HG03097 (cell line): ENCODE measurements around the gene CREB3.

Experiments
- ATAC-seq: cut with Tn5 transposase; IDR thresholded peaks from one replicate; pipeline ENCODE4 v1.9.1; 2021; ENCODE audit not compliant: unreplicated experiment, low FRiP score

CREB3 gene

DNA sequence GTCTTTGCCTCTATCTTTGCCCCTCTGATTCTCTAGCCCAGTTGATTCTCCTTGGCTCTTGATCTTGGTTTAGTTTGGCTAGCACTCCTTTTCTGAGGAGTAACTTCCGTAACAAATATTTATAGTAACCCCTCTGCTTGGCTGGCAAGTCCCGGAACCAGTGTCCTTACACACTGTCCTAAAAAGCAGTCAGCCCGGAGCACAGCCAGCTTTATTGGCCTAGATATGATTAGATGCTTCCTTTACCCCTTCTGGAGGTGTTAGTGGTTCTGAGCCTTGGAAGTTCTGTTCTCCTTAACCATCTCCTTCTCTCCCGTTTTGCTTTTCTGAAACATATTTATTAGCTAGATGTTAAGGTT lies 38.6 kb downstream of the CREB3 start:
- ATAC-seq: no peak

DNA sequence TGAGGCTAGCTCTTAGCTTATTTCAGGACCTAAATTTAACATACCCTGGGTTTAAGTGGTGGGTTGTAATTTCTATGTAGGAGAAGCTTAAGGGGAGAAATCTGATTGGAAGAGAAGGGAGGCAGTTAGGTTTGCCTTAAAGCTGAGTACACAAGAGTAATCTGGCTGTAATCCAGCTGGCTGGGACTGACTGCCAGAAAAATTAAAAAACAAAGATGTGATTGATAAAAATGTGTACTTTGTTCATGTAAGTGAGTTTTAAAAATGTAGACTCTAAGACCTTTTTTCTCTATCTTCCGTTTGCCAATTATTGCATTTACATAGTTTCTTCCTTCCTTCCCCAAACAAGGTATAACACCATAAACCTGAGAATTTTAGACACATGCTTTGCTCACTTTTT lies 39.1 kb downstream of the CREB3 start:
- ATAC-seq: no peak

DNA sequence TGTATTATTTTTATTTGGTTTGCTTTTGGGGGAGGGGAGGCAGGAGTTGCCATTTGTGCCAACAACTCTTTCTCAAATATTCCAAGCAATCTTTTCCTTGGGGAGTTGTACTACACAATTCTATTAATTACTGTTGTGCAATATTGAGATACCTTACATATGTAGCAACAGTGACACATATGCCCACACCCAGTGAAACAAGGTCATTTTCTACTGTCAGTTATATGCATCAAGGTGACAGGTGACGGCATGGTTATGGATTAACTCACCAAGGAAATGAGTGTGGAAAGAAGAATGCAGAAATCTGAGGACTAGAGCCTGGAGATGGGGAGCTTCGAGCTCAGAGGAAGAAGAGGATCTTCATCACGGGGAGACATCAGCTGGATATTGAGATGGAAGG lies 39.5 kb downstream of the CREB3 start:
- ATAC-seq: no peak

GRCh38 chr9:35774907-35775635 lies 42.6 kb downstream of the CREB3 start:
- ATAC-seq: no peak

DNA sequence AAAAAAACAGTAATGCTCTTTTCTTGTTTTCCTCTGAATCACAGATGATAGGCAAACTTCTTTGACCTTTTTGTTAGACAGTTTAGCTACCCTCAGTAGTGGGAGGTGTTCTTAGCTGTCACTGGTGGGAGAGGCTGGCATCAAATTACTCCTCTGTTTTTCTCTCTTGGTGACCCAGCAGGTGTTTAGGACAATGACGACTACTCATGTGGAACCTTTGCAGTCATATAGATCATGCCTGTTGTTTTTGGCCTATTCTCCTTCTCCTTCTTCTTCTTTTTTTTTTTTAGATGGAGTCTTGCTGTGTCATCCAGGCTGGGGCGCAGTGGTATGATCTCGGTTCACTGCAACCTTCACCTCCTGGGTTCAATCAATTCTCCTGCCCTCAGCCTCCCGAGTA lies 43.6 kb downstream of the CREB3 start:
- ATAC-seq: no peak

DNA sequence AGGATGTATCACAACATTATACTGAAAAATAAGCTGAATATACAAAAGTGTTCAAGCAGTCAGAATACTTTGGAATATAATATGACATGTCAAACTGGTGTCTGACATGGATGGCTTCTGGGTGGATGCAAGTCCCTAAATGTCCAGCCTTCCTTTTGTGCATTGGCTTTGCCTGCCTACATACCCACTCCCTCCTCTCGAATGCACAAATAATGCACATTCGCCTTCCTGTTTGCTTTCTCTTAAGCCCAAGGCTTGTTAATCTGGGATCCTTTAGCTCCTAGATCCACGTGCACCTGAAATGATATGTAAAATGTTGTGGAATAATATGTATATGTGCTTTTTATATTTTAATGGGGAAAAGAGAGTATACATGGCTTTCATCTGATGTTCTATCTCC lies 46.0 kb downstream of the CREB3 start:
- ATAC-seq: no peak

GRCh38 chr9:35781066-35781465 lies 48.6 kb downstream of the CREB3 start:
- ATAC-seq: no peak

DNA sequence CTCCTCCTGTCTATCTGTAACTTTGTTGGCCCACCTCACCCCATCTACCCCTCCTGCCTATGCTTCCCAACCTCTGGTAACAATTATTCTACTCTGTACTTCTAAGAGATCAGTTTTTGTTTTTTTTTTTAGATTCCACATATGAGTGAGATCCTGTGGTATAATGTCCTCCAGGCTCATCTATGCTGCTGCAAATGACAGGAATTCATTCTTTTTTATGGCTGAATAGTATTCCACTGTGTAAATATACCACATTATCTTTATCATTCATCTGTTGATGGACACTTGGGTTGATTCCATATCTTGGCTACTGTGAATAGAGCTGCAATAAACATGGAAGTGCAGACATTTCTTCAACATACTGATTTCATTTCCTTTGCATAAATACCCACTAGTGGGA lies 51.0 kb downstream of the CREB3 start:
- no peak for ATAC-seq
